HepG2 (cell line): ENCODE data around the gene TBC1D1. TPM values are rescaled to one million over a fixed set of nuclear protein-coding genes. Genes with fewer than 3 reads are reported as not detected.

Experiments used
- ARNT2 ChIP-seq: sonication (generic); formaldehyde crosslinking; IDR thresholded peaks from 2 replicates; pipeline ENCODE4 v1.8.0; 2022; ENCODE audit warnings: mild to moderate bottlenecking, low read depth, missing genetic modification reagents, moderate library complexity
- ARNTL ChIP-seq: sonication (generic); formaldehyde crosslinking; IDR thresholded peaks from 2 replicates; pipeline ENCODE4 v1.4.0; 2020; ENCODE audit warnings: mild to moderate bottlenecking, missing genetic modification reagents
- ELF3 ChIP-seq: IDR thresholded peaks from 2 replicates; pipeline ENCODE4 v1.6.1; 2016; ENCODE audit warnings: missing genetic modification reagents, missing compliant biosample characterization
- ELF4 ChIP-seq: sonication (generic); formaldehyde crosslinking; IDR thresholded peaks from 2 replicates; pipeline ENCODE4 v1.5.0; 2020; ENCODE audit warnings: missing genetic modification reagents, mild to moderate bottlenecking, moderate library complexity, borderline replicate concordance
- ESRRA ChIP-seq: sonication (generic); formaldehyde crosslinking; IDR thresholded peaks from 2 replicates; pipeline ENCODE4 v1.5.1; 2020; ENCODE audit warnings: mild to moderate bottlenecking, low read depth, missing genetic modification reagents
- HDAC1 ChIP-seq: sonication (generic); formaldehyde crosslinking; IDR thresholded peaks from 2 replicates; pipeline ENCODE4 v1.5.1; 2020; ENCODE audit warnings: mild to moderate bottlenecking, missing genetic modification reagents
- MAZ ChIP-seq, 2 experiments: sonication (generic) in 1 of 2; formaldehyde crosslinking in 1 of 2; IDR thresholded peaks; 2 replicates each; pipeline versions ENCODE4 v1.5.0 to v1.6.1; 2012 to 2020; ENCODE audit warnings: low read depth in 2 of 2, mild to moderate bottlenecking in 2 of 2, borderline replicate concordance in 1 of 2, improper control_type of control experiment in 1 of 2, low read length in 1 of 2, missing genetic modification reagents in 1 of 2, moderate library complexity in 1 of 2
- MTF1 ChIP-seq: sonication (generic); formaldehyde crosslinking; IDR thresholded peaks from 2 replicates; pipeline ENCODE4 v1.5.0; 2020; ENCODE audit warnings: missing genetic modification reagents
- REL ChIP-seq: sonication (generic); formaldehyde crosslinking; conservative IDR thresholded peaks from 2 replicates; pipeline ENCODE4 v1.8.0; 2022; ENCODE audit warnings: mild to moderate bottlenecking, missing genetic modification reagents, moderate library complexity
- SALL1 ChIP-seq: sonication (generic); formaldehyde crosslinking; IDR thresholded peaks from 2 replicates; pipeline ENCODE4 v1.8.0; 2022; ENCODE audit warnings: mild to moderate bottlenecking, missing genetic modification reagents
- SMAD9 ChIP-seq: sonication (generic); formaldehyde crosslinking; IDR thresholded peaks from 2 replicates; pipeline ENCODE4 v1.5.1; 2020; ENCODE audit warnings: mild to moderate bottlenecking, missing genetic modification reagents
- SOX6 ChIP-seq, 2 experiments: fragments of 450-650 bp in 1 of 2; sonication (generic) in 1 of 2; formaldehyde crosslinking in 1 of 2; IDR thresholded peaks; 2 replicates each; pipeline versions ENCODE4 v1.4.0 to v1.6.1; 2017 to 2020; ENCODE audit warnings: antibody characterized with exemption in 1 of 2, mild to moderate bottlenecking in 1 of 2, missing genetic modification reagents in 1 of 2
- SSRP1 ChIP-seq: IDR thresholded peaks from 2 replicates; pipeline ENCODE4 v1.6.1; 2016; ENCODE audit warnings: control low read depth
- TP53 ChIP-seq: sonication (generic); formaldehyde crosslinking; conservative IDR thresholded peaks from 2 replicates; pipeline ENCODE4 v1.4.0; 2020; ENCODE audit warnings: missing genetic modification reagents
- TRIM24 ChIP-seq: sonication (generic); formaldehyde crosslinking; IDR thresholded peaks from 2 replicates; pipeline ENCODE4 v1.8.0; 2022; ENCODE audit warnings: mild to moderate bottlenecking, missing genetic modification reagents
- ZNF3 ChIP-seq: IDR thresholded peaks from 2 replicates; pipeline ENCODE4 v1.7.0; 2017; ENCODE audit warnings: inconsistent platforms
- ZNF720 ChIP-seq: sonication (generic); formaldehyde crosslinking; IDR thresholded peaks from 2 replicates; pipeline ENCODE4 v1.4.0; 2020; ENCODE audit warnings: missing genetic modification reagents
- ZNF724P ChIP-seq: sonication (generic); formaldehyde crosslinking; IDR thresholded peaks from 2 replicates; pipeline ENCODE4 v1.8.0; 2022; ENCODE audit warnings: missing genetic modification reagents, borderline replicate concordance
- ZSCAN31 ChIP-seq: sonication (generic); formaldehyde crosslinking; IDR thresholded peaks from 2 replicates; pipeline ENCODE4 v1.5.0; 2020; ENCODE audit warnings: low read depth, mild to moderate bottlenecking, missing genetic modification reagents
- polyA plus RNA-seq, 8 experiments: library from polyadenylated mRNA; depleted of rRNA in 3 of 8; stranded (reverse) in 7 of 8; unstranded in 1 of 8; fragments of >200 nt; fragmentation: Illumina TruSeq in 4 of 8; extraction: Trizol in 4 of 8; gene quantifications; 2 replicates each; pipeline versions ENCODE4 v1.2.1 to v1.2.3, GENCODE V29; 2011 to 2016; ENCODE audit warnings: low read depth in 4 of 8, missing spikeins in 1 of 8, mixed read lengths in 1 of 8; ENCODE audit not compliant: insufficient read depth in 1 of 8
- total RNA-seq, 5 experiments: library from RNA; depleted of rRNA; stranded (reverse); fragments of >200 nt; fragmentation: Illumina TruSeq; extraction: Trizol; gene quantifications; 2 replicates each; pipeline ENCODE4 v1.2.3, GENCODE V29; 2016; ENCODE audit warnings: low read depth in 1 of 5
- TF ChIP-seq, protein P1 (sequence below): sonication (generic); formaldehyde crosslinking; IDR thresholded peaks from 2 replicates; pipeline ENCODE4 v1.5.0; 2020; ENCODE audit warnings: missing genetic modification reagents
- TF ChIP-seq, protein P2 (sequence below): IDR thresholded peaks from 2 replicates; pipeline ENCODE4 v1.6.1; 2012; ENCODE audit warnings: inconsistent platforms
- TF ChIP-seq, protein P3 (sequence below): sonication (generic); formaldehyde crosslinking; IDR thresholded peaks from 2 replicates; pipeline ENCODE4 v1.4.0; 2020; ENCODE audit warnings: missing genetic modification reagents
- TF ChIP-seq, protein P4 (sequence below): sonication (generic); formaldehyde crosslinking; IDR thresholded peaks from 2 replicates; pipeline ENCODE4 v1.4.0; 2020; ENCODE audit warnings: missing genetic modification reagents

Gene TBC1D1
- total and polyA plus RNA-seq, 2 of the 13 experiments (the other 11 are each of a cell fraction or from before 2014, with no cell fraction given) = 37.3 to 62.8 TPM

DNA sequence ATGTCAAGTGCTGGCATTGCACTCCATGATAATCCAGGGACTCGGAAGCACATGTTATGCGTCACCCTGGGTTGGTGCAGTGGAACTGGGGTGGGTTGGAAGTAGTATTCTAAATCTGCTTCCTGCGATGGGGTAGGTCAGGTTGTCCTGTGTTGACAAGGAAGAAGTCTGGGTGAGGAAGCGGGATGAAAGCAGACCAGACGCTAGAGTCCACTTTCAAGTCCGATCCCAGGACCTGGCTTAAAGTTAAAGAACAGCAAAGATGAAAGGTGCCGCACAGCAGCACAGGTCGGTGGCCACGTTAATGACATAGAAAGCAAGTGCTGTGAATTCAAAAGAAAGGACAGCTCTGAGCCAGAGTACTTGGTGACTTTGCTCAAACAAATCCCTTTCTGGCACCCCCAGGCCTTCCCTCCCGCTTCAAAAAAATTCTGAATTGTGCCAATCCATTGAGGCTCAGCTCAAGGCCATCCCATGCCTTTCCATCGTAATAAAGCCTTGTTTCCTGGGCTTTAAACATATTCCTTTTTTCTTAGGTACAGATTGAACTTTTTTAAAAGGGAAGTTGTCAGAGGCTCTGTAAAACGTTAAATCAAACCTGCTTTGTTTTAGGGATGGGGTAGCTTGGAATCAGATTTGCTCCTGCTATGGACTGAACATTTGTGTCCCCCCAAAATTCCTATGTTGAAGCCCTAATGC is 187.1 kb downstream of the TBC1D1 start (continued):
- TF ChIP-seq, protein P1, sequence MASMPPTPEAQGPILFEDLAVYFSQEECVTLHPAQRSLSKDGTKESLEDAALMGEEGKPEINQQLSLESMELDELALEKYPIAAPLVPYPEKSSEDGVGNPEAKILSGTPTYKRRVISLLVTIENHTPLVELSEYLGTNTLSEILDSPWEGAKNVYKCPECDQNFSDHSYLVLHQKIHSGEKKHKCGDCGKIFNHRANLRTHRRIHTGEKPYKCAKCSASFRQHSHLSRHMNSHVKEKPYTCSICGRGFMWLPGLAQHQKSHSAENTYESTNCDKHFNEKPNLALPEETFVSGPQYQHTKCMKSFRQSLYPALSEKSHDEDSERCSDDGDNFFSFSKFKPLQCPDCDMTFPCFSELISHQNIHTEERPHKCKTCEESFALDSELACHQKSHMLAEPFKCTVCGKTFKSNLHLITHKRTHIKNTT (CRISPR knock-in tag) = no peak
- peak; percentile 69; the same call in 1 of the 2 replicates for TF ChIP-seq ARNTL (CRISPR knock-in tag)
- TF ChIP-seq ZNF720 = no peak
- TF ChIP-seq ZSCAN31 = peak; percentile 78; the same call in 1 of the 2 replicates
- TF ChIP-seq TRIM24 (CRISPR knock-in tag) = no peak
- no peak for TF ChIP-seq SMAD9 (CRISPR knock-in tag)
- TF ChIP-seq SOX6 (IDR thresholded peaks at IDR 0.05) = no peak
- TF ChIP-seq SOX6 (CRISPR knock-in tag; IDR thresholded peaks at IDR 0.05) = peak; percentile 88
- TF ChIP-seq SALL1 = peak; percentile 84
- TF ChIP-seq ZNF724P (CRISPR knock-in tag) = no peak
- no peak for TF ChIP-seq ZNF3 (CRISPR knock-in tag)
- no peak for TF ChIP-seq MAZ (IDR thresholded peaks at IDR 0.05; ENCODE audit: borderline replicate concordance, low read depth, low read length)
- TF ChIP-seq MAZ (CRISPR knock-in tag; IDR thresholded peaks at IDR 0.05; ENCODE audit: low read depth) = 0 out of 2 replicates have a peak, but pooled peaks have one; percentile 23
- no peak for TF ChIP-seq MTF1 (CRISPR knock-in tag)
- peak; percentile 41 for TF ChIP-seq HDAC1 (CRISPR knock-in tag)
- TF ChIP-seq ELF4 (CRISPR knock-in tag) = 0 out of 2 replicates have a peak, but pooled peaks have one; percentile 30
- TF ChIP-seq SSRP1 (CRISPR knock-in tag) = peak; percentile 68; the same call in 1 of the 2 replicates
- TF ChIP-seq, protein P2, sequence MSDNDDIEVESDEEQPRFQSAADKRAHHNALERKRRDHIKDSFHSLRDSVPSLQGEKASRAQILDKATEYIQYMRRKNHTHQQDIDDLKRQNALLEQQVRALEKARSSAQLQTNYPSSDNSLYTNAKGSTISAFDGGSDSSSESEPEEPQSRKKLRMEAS = peak; percentile 90
- TF ChIP-seq, protein P3, sequence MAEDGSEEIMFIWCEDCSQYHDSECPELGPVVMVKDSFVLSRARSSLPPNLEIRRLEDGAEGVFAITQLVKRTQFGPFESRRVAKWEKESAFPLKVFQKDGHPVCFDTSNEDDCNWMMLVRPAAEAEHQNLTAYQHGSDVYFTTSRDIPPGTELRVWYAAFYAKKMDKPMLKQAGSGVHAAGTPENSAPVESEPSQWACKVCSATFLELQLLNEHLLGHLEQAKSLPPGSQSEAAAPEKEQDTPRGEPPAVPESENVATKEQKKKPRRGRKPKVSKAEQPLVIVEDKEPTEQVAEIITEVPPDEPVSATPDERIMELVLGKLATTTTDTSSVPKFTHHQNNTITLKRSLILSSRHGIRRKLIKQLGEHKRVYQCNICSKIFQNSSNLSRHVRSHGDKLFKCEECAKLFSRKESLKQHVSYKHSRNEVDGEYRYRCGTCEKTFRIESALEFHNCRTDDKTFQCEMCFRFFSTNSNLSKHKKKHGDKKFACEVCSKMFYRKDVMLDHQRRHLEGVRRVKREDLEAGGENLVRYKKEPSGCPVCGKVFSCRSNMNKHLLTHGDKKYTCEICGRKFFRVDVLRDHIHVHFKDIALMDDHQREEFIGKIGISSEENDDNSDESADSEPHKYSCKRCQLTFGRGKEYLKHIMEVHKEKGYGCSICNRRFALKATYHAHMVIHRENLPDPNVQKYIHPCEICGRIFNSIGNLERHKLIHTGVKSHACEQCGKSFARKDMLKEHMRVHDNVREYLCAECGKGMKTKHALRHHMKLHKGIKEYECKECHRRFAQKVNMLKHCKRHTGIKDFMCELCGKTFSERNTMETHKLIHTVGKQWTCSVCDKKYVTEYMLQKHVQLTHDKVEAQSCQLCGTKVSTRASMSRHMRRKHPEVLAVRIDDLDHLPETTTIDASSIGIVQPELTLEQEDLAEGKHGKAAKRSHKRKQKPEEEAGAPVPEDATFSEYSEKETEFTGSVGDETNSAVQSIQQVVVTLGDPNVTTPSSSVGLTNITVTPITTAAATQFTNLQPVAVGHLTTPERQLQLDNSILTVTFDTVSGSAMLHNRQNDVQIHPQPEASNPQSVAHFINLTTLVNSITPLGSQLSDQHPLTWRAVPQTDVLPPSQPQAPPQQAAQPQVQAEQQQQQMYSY (CRISPR knock-in tag) = no peak
- 0 out of 2 replicates have a peak, but pooled peaks have one; percentile 64 for TF ChIP-seq ESRRA (CRISPR knock-in tag)
- no peak for TF ChIP-seq TP53 (CRISPR knock-in tag)
- TF ChIP-seq ARNT2 = peak; percentile 75; the same call in 1 of the 2 replicates
- peak; percentile 96 for TF ChIP-seq ELF3 (CRISPR knock-in tag)
- 0 out of 2 replicates have a peak, but pooled peaks have one; percentile 50 for TF ChIP-seq REL
- TF ChIP-seq, protein P4, sequence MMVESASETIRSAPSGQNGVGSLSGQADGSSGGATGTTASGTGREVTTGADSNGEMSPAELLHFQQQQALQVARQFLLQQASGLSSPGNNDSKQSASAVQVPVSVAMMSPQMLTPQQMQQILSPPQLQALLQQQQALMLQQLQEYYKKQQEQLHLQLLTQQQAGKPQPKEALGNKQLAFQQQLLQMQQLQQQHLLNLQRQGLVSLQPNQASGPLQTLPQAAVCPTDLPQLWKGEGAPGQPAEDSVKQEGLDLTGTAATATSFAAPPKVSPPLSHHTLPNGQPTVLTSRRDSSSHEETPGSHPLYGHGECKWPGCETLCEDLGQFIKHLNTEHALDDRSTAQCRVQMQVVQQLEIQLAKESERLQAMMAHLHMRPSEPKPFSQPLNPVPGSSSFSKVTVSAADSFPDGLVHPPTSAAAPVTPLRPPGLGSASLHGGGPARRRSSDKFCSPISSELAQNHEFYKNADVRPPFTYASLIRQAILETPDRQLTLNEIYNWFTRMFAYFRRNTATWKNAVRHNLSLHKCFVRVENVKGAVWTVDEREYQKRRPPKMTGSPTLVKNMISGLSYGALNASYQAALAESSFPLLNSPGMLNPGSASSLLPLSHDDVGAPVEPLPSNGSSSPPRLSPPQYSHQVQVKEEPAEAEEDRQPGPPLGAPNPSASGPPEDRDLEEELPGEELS = peak; percentile 78
